KBM-7 (cell line): ENCODE measurements around the gene GABRR3.
"Not testable (repeated sequence)": the region's sequence is repeated elsewhere in the genome, so short reads cannot be mapped to it uniquely, and the experiment has no call there.

Experiments
- DNase-seq: peaks from one replicate; pipeline ENCODE4 v3.0.0-alpha.2; 2015
- in situ Hi-C: fragments of 300-500 bp; cut with MboI; formaldehyde crosslinking; loops from 2 replicates; pipeline ENCODE4 v1.14.3; 2020; ENCODE audit warnings: low sequenced_read_pairs, low pct_unique_long_range_greater_than_20kb, mixed read lengths

The GABRR3 gene

GRCh38 chr3:98026425-98027084, 8.6 kb downstream of the GABRR3 start:
- no peak for DNase-seq
- in situ Hi-C loops = loop anchor here (10.0 to 25.0 kb wide), 2 partner anchors 232 to 311 kb away; no protein-coding TSS in a partner anchor

- in situ Hi-C loops = loop anchor here (10.0 to 25.0 kb wide), 2 partner anchors 231 to 312 kb away; no protein-coding TSS in a partner anchor
- DNase-seq = no peak
Observed at GRCh38 chr3:98025392-98025945, 9.6 kb downstream of the GABRR3 start.

- DNase-seq = peak; percentile 78
Observed at GRCh38 chr3:98022978-98023820, 11.9 kb downstream of the GABRR3 start.

GRCh38 chr3:98021830-98022560, 13.1 kb downstream of the GABRR3 start:
- DNase-seq = no peak
- in situ Hi-C loops = loop anchor here (10.0 kb wide), 1 partner anchor 227 kb away; no protein-coding TSS in a partner anchor

More at GRCh38 chr3:98022978-98023820, 11.9 kb downstream of the GABRR3 start:
- in situ Hi-C loops = loop anchor here (10.0 kb wide), 1 partner anchor 228 kb away; no protein-coding TSS in a partner anchor

GRCh38 chr3:98020412-98020811, 14.7 kb downstream of the GABRR3 start:
- in situ Hi-C loops = loop anchor here (10.0 kb wide), 1 partner anchor 226 kb away; no protein-coding TSS in a partner anchor
- DNase-seq = no peak

- DNase-seq = no peak
- in situ Hi-C loops = no loop called here
Observed at GRCh38 chr3:98018301-98018700, 16.8 kb downstream of the GABRR3 start.

GRCh38 chr3:98014268-98014585, 20.9 kb downstream of the GABRR3 start:
- no peak for DNase-seq
- in situ Hi-C loops = no loop called here

- in situ Hi-C loops = no loop called here
- DNase-seq = no peak
Observed at GRCh38 chr3:98013411-98014267, 21.5 kb downstream of the GABRR3 start.

- in situ Hi-C loops = no loop called here
- no peak for DNase-seq
Observed at GRCh38 chr3:98012979-98013378, 22.1 kb downstream of the GABRR3 start.

GRCh38 chr3:98010883-98011449, 24.1 kb downstream of the GABRR3 start:
- DNase-seq, in situ Hi-C loops: not testable (repeated sequence)

- in situ Hi-C loops = no loop called here
- no peak for DNase-seq
Observed at GRCh38 chr3:98010194-98010882, 24.8 kb downstream of the GABRR3 start.

GRCh38 chr3:98008855-98009254, 26.3 kb downstream of the GABRR3 start:
- in situ Hi-C loops = no loop called here

GRCh38 chr3:98005438-98005837, 29.7 kb downstream of the GABRR3 start:
- in situ Hi-C loops = no loop called here

More at GRCh38 chr3:98008855-98009254, 26.3 kb downstream of the GABRR3 start:
- DNase-seq = no peak

GRCh38 chr3:98004721-98005120, 30.4 kb downstream of the GABRR3 start:
- in situ Hi-C loops = no loop called here
- peak; percentile 20 for DNase-seq

More at GRCh38 chr3:98005438-98005837, 29.7 kb downstream of the GABRR3 start:
- DNase-seq = no peak

GRCh38 chr3:98003306-98003969, 31.7 kb downstream of the GABRR3 start:
- DNase-seq = peak; percentile 65
- in situ Hi-C loops = no loop called here

- no peak for DNase-seq
- in situ Hi-C loops = no loop called here
Observed at GRCh38 chr3:98002717-98003116, 32.4 kb downstream of the GABRR3 start.

GRCh38 chr3:97999994-98000393, 35.1 kb downstream of the GABRR3 start:
- in situ Hi-C loops = no loop called here
- DNase-seq = no peak
